Loucy (cell line): Measurements from ENCODE around the gene ZNF165.
A peak's percentile ranks its signal among the peaks of the same experiment; 100 is the strongest.

Source experiments
- H2AFZ ChIP-seq: fragments of 200-600 bp; sonication (generic); 2 replicates; pipeline ENCODE4 v1.6.0; 2016; ENCODE audit warnings: antibody characterized with exemption, mild to moderate bottlenecking, low read length, moderate library complexity
- H3F3A ChIP-seq: fragments of 200-600 bp; 2 replicates; pipeline ENCODE4 v1.6.0; 2016; ENCODE audit warnings: antibody characterized with exemption, low read depth, mild to moderate bottlenecking
- H3K27me3 ChIP-seq: fragments of 200-600 bp; sonication (generic); 2 replicates; pipeline ENCODE4 v1.6.1; 2014; ENCODE audit warnings: low read length, mild to moderate bottlenecking; ENCODE audit not compliant: insufficient read depth, poor library complexity, severe bottlenecking
- H3K36me3 ChIP-seq: fragments of 200-600 bp; sonication (generic); 2 replicates; pipeline ENCODE4 v1.6.1; 2016; ENCODE audit warnings: low read length; ENCODE audit not compliant: insufficient read depth
- H3K4me1 ChIP-seq: fragments of 200-600 bp; sonication (generic); 2 replicates; pipeline ENCODE4 v1.5.1; 2014; ENCODE audit warnings: low read length, mild to moderate bottlenecking; ENCODE audit not compliant: insufficient read depth, poor library complexity, severe bottlenecking
- H3K4me2 ChIP-seq: fragments of 200-600 bp; sonication (generic); 2 replicates; pipeline ENCODE4 v1.6.0; 2014; ENCODE audit warnings: antibody characterized with exemption, low read length, low read depth, mild to moderate bottlenecking; ENCODE audit not compliant: poor library complexity, severe bottlenecking
- H3K4me3 ChIP-seq: fragments of 200-600 bp; sonication (generic); 2 replicates; pipeline ENCODE4 v1.5.1; 2014; ENCODE audit warnings: low read length, mild to moderate bottlenecking, mixed read lengths; ENCODE audit not compliant: poor library complexity, severe bottlenecking
- H3K79me2 ChIP-seq: fragments of 200-600 bp; sonication (generic); 2 replicates; pipeline ENCODE4 v1.6.1; 2014; ENCODE audit warnings: low read length; ENCODE audit not compliant: insufficient read depth
- H3K9ac ChIP-seq: fragments of 200-600 bp; sonication (generic); 2 replicates; pipeline ENCODE4 v1.6.0; 2014; ENCODE audit warnings: mild to moderate bottlenecking, low read depth, low read length, moderate library complexity; ENCODE audit not compliant: poor library complexity, severe bottlenecking
- H3K9me2 ChIP-seq: fragments of 200-600 bp; sonication (generic); replicated peaks from 2 replicates; pipeline ENCODE4 v1.6.1; 2016; ENCODE audit warnings: low read depth, low read length, mixed read lengths
- H3K9me3 ChIP-seq: fragments of 200-600 bp; sonication (generic); 2 replicates; pipeline ENCODE4 v1.6.1; 2014; ENCODE audit warnings: mild to moderate bottlenecking, antibody characterized with exemption, low read length, low read depth; ENCODE audit not compliant: insufficient read depth
- H4K20me1 ChIP-seq: fragments of 200-600 bp; sonication (generic); 2 replicates; pipeline ENCODE4 v1.6.0; 2014; ENCODE audit warnings: antibody characterized with exemption, low read length, mild to moderate bottlenecking; ENCODE audit not compliant: insufficient read depth, poor library complexity, severe bottlenecking
- CTCF ChIP-seq: fragments of 200-600 bp; sonication (generic); conservative IDR thresholded peaks from 2 replicates; pipeline ENCODE4 v1.5.1; 2014; ENCODE audit warnings: mild to moderate bottlenecking, antibody characterized with exemption, low read length
- EZH2phosphoT487 ChIP-seq: fragments of 200-600 bp; IDR thresholded peaks from 2 replicates; pipeline ENCODE4 v1.6.1; 2018; ENCODE audit warnings: antibody characterized with exemption, mild to moderate bottlenecking, moderate library complexity, borderline replicate concordance

The ZNF165 gene

GRCh38 chr6:28134716-28135115, 54.3 kb downstream of the ZNF165 start:
- Histone ChIP-seq H3K9me2 (no peaks in the 10 kb centered on the region), H4K20me1 (peaks cover 22% of the 10 kb centered on the region), H3K27me3 (no peaks in the 10 kb centered on the region), H3K4me3 (peak overlapping the region; percentile 96), H3K4me1 (peaks cover 52% of the 10 kb centered on the region), H3K4me2 (peak overlapping the region; percentile 77), H3K9me3 (no peaks in the 10 kb centered on the region), H3K36me3 (peaks cover 1% of the 10 kb centered on the region; the same call in 1 of the 2 replicates), H3K9ac (peak overlapping the region; percentile 22), H3F3A (no peaks in the 10 kb centered on the region), H2AFZ (no peak overlapping the region), H3K79me2 (peaks cover 83% of the 10 kb centered on the region)
- no peak for TF ChIP-seq EZH2phosphoT487
- TF ChIP-seq CTCF = no peak

GRCh38 chr6:28135393-28135792, 55.0 kb downstream of the ZNF165 start:
- Histone ChIP-seq H3K79me2 (peaks cover 77% of the 10 kb centered on the region), H3K36me3 (no peaks in the 10 kb centered on the region; the same call in 1 of the 2 replicates), H3F3A (no peaks in the 10 kb centered on the region), H2AFZ (no peak overlapping the region), H3K4me2 (peak overlapping the region; percentile 77), H3K9me2 (no peaks in the 10 kb centered on the region), H3K4me3 (peak overlapping the region; percentile 96), H3K9me3 (no peaks in the 10 kb centered on the region), H3K4me1 (peaks cover 46% of the 10 kb centered on the region), H4K20me1 (peaks cover 16% of the 10 kb centered on the region), H3K9ac (peak overlapping the region; percentile 95), H3K27me3 (no peaks in the 10 kb centered on the region)
- TF ChIP-seq CTCF (no peak), EZH2phosphoT487 (no peak)

GRCh38 chr6:28136585-28137504, 56.5 kb downstream of the ZNF165 start:
- H3K4me3 ChIP-seq = peak overlapping the region; percentile 96
- TF ChIP-seq CTCF = no peak
- TF ChIP-seq EZH2phosphoT487 = no peak
- H3K9me2 ChIP-seq = no peaks in the 10 kb centered on the region
- H3K79me2 ChIP-seq = peaks cover 63% of the 10 kb centered on the region
- H3K9me3 ChIP-seq = no peaks in the 10 kb centered on the region
- peaks cover 47% of the 10 kb centered on the region for H3K4me1 ChIP-seq
- peak overlapping the region; percentile 95 for H3K9ac ChIP-seq
- peaks cover 15% of the 10 kb centered on the region for H4K20me1 ChIP-seq
- peak overlapping the region; percentile 98 for H2AFZ ChIP-seq
- H3K36me3 ChIP-seq = no peaks in the 10 kb centered on the region
- H3K4me2 ChIP-seq = peak overlapping the region; percentile 98
- H3F3A ChIP-seq = no peaks in the 10 kb centered on the region
- no peaks in the 10 kb centered on the region for H3K27me3 ChIP-seq
